LoVo (cell line): ENCODE measurements around the gene DNAJC7.
"Not testable (repeated sequence)": the region's sequence is repeated elsewhere in the genome, so short reads cannot be mapped to it uniquely, and the experiment has no call there.

Source experiments
- DNase-seq: peaks from one replicate; pipeline ENCODE4 v3.0.0-alpha.2; 2016; ENCODE audit warnings: low spot score

The DNAJC7 gene

DNA sequence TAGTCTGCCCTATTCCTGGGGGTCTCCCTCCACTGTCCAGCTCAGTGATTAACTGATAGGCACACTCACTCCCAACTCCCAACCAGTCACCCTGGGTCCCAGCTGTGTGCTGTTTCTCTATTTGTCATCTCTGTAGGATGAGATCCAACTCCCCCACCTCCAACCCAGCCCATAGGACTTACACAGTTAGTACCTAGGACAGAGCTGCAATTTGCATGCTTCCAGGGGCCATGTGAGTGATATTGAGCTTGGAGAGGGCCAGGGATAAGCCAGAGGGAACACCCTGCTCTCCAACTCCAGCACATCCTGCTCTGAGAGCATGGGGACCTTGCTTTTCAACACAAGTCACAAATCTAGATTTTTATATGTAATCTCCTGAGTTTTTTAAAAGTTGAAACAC, 24.4 kb upstream of the DNAJC7 start:
- no peak for DNase-seq

DNA sequence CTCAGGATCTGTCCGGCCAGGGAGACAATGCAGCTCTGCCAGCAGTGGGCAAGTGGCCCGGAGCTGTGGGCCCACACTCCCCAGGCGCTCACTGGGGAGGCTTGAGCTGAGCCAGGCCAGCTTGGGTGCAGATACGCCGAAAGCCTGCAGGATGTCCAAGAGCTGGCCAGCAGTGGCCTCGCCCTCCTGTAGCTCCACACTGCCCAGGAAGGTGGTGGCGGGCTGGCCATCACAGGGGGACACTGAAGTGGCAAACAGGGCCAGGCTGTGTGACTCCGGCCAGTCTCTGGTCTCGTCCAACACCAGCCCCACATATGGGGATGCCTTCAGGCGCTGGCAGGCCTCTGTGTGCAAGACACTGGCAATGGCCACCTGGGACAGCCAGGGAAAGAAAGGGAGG, 23.6 kb upstream of the DNAJC7 start:
- DNase-seq = no peak

DNA sequence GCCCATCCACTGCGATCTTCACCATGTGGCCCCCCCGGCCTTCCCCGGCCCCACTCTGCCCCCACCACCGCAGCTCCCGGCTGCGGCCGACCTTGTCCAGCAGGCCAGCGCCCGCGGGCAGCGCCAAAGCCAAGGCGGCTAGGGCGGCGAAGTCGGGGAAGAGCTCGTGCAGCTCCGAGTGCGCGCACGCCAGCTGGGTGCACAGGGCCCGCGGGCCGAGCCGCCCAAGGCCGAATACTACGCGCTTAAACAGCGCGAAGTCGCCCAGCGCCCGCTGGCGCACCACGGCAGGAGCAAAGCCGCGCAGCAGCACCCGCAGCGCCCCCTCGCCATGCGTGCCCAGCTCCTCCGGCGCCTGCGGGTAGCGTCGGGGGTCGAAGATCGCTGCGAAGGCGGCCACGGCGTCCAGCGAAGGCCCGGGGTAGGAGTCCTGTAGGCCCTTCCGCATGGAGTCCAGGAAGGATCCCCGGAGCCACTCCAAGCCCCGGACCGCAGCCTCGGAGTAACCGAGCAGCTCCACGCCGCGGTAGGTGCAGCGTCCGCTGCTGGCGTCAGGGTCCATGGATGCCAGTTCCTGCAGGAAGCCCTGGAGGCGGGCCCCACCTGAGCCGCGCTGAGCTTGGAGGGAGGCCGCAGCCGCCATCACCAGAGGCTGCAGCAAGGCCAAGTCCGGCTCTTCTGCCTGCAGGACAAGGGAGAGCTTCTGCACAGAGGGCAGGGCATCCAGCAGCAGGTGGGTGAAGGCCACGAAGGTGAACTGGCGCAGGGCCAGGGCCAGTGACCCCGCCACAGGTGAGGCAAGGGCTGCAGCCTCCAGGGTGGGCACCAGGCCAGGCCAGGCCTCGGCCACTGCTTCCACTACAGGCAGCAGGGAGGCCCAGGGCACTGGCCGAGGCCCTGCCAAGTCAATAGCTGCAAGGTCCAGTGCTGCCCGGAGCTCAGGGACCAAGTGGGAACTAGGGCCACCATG, 22.8 kb upstream of the DNAJC7 start:
- no peak for DNase-seq

DNA sequence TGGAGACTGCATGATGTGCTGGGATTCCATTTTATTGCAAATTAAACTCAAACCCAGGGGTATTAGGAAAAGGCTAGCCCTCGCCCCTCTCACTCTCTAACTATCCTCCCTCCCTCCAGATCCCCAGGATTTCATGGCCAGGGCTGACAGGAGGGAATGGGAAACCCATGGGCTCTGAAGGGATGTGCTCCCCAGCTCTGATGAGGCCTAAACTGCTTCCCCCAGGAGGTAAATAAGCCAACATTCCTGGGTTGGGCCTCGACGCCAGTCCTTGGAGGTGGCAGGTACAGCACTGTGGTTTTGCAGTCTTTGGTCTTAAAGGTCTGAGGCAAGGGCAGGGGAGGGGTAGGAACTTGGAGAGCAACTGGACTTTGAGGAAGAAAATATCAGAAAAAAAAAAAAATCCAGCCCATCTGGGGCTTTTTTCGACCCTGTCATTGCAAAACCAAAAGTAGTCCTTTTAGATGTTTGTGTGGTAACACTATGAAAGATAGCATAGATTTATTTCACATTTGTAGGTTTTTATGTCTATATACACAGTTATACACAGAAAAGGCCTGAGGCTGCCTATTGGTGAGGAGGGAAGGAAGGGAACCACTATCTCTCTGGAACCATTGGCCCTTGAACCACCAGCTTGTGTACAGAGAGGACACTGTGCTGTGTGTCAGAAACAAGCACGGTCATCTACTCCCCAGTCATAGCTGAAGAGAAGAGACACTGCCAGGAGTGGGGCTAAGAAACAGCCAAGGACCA, 21.2 kb upstream of the DNAJC7 start:
- DNase-seq = no peak

DNA sequence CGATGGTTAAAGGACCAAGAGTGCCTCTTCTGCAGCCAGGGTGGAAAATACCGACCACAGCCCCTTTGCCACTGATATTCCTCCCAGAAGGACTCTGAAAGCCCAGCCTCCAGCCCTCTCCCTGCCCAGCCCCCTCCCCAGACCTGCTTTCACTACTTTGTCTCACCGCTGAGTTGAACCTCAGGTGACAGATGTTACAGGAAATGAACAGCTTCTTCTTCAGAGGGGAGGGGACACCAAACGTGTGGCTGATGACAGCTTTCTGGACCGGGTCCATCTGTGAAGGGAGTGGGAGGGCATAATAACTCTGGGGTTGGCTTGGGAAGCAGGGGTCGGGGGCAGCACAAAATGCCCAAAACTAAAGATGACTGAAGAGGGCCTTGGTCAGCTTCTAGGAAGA, 16.8 kb upstream of the DNAJC7 start:
- DNase-seq = no peak

- no peak for DNase-seq
These were observed 14.3 kb upstream of the DNAJC7 start for GRCh38 chr17:42031584-42031983.

DNA sequence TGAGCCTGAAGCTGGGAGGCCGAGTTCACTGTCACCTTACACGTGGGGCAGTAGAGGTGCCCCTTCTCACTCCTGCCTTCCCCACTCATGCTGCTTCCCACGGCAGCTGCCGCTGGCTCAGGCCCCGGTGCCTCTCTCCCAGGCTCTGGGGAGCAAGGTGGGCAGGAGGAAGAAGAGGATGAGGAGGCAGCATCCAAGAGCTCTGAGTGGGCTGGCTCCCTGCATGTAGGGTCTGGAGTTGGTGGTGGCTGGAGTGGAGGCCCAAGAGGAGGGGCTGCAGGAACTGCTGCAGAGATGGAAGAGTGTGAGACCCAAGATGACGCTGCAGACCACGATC, 11.5 kb upstream of the DNAJC7 start:
- no peak for DNase-seq

- DNase-seq = no peak
These were observed 10.9 kb upstream of the DNAJC7 start for GRCh38 chr17:42027961-42028790.

GRCh38 chr17:42027590-42027889, 10.3 kb upstream of the DNAJC7 start:
- no peak for DNase-seq

DNA sequence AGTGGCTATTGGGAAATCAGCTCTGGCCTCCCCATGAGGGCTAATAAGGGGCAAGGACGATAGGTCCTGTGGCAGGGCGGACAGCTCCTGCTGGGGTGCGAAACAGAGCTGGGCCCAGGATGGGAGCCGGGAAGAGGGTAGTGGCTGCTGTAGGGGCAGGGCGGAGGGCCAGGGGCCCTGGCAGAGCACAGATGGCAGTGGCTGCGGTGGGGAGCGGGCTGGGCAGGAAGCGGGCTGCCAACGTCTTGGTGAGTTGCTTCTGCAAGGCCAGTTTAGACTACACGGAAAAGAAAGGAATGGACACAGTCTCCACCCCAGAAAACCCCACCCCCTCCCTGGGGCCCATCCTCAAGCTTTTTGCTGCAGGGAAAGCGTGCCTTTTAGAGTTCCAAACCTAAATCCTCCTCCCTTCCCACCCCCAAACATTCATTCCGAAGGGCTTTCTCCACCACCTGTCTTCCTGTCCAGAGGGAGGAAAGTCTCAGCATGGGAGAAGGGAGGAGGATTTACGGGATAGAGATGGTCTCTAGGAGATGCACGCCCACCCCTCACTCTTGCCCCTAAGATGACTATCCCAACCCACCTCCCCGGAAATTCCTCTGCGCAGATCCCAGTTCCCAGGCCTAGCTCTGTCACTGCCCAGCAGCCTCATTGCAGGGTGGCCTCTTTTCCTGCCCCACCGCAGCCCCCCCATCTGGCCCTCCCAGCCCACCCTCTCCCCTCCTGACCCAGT, 9.8 kb upstream of the DNAJC7 start:
- no peak for DNase-seq

- DNase-seq = no peak
These were observed 8.7 kb upstream of the DNAJC7 start for GRCh38 chr17:42025936-42026335.

DNA sequence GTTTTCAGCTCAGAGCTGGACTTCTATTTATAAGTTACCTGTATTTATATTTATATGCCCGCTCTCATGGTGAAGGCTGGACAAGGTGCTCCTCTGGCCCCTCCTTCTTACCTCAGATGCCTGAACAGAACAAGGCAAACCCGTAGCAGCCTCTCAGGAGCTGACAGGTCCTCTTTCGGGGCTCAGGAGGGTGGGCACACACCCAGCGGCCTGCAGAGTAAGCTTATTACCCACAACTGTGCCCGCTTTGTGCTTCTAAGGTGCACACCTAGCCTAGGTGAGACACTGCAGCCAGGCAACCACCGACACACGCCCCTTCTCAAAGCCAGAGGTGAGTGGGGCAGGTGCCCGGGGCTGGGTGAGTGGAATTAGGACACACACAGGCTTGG, 7.9 kb upstream of the DNAJC7 start:
- no peak for DNase-seq

DNA sequence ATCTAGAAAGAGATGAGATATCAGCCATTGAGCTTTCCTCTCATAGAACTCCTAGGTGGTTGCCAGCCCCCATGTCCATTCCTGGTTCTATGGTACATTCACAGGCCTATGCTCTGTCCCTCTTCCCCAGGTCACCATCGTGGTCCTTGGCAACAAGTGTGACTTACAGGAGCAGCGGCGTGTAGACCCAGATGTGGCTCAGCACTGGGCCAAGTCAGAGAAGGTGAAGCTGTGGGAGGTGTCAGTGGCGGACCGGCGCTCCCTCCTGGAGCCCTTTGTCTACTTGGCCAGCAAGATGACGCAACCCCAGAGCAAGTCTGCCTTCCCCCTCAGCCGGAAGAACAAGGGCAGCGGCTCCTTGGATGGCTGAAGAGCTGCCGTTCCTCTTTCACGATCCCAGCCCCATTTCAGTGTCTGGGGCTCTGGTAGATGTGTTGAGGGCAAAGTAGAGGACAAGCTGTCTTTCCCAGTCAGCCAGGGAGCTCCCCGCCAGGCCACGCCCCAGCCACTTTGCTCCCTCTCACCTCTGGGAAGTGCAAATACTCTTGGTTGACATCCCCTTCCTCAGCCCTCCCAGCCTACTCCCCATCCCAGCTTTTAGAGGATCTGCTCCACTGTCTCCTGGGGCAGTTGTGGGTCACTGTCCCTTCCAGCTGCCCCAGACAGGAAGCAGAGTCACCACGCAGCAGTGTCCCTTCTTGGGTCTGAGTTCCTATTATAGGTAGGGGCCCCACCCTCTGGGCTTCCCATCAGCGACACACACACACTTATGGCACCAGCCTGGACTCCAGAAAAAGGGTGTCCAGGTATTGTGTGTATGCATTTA, 6.5 kb upstream of the DNAJC7 start:
- DNase-seq = no peak

GRCh38 chr17:42020845-42021244, 3.6 kb upstream of the DNAJC7 start:
- DNase-seq = not testable (repeated sequence)

GRCh38 chr17:42019509-42020404, 2.5 kb upstream of the DNAJC7 start, which contains the start of gene NKIRAS2:
NKIRAS2 (plus strand) TSS chr17:42020090; CDS start chr17:42021578, 1,488 bp downstream.
- DNase-seq = peak; percentile 92

DNA sequence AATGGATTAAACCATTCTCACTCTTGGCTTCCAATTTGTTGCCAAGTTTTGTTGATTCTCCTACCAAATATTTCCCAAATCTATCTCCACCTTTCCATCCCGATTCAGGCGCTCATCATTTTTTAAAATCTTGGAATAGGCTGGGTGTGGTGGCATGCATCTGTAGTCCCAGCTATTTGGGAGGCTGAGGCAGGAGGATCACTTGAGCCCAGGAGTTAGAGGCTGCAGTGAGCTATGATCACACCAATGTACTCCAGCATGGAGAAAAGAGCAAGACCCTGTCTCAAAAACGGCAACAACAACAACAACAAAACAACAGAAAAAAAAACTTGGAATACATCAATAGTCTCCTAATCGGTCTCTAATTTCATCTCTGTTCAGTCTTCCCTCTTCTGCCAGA, 1.7 kb upstream of the DNAJC7 start:
- no peak for DNase-seq

GRCh38 chr17:42018339-42018738, 1.1 kb upstream of the DNAJC7 start:
- DNase-seq = peak; percentile 32

GRCh38 chr17:42017866-42018200, 594 bp upstream of the DNAJC7 start:
- DNase-seq = peak; percentile 85

DNA sequence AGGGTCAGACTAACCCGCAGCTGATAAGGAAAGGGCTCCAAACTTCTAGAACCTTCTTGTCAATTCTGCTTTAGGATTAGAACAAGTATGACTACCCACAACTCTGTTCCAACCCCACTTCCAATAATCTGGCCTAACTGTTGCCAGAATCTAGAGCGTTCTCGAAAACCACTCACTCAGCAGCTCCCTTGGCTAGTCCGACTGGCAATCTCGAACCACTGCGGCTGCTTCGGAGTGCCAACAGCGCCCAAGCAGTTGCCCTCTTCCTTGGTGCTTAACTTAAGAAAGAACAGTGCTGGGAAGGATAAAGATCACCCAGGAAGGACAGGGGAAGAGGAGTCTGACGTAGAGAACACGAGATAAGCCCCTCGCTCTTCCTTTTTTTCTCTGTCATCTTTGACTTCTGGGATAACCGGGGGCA, 818 bp downstream of the DNAJC7 start:
- DNase-seq = peak; percentile 19

GRCh38 chr17:42013740-42014139, 3.5 kb downstream of the DNAJC7 start:
- DNase-seq = not testable (repeated sequence)
